Stimulated activated CD4-positive, alpha-beta T cell treated with anti-CD3 and anti-CD28 coated beads, Interleukin-4, amount 100 ng/mL, for 1 hour (primary cell): ENCODE data around the gene GDPD2.

Source experiments
- DNase-seq: peaks from one replicate; pipeline ENCODE4 v3.0.0-alpha.2; 2020

The GDPD2 gene

GRCh38 chrX:70476934-70477733 lies 54.0 kb downstream of the GDPD2 start:
- no peak for DNase-seq

GRCh38 chrX:70477734-70478075 lies 54.6 kb downstream of the GDPD2 start:
- DNase-seq = no peak

- DNase-seq = no peak
These were observed 55.6 kb downstream of the GDPD2 start for GRCh38 chrX:70478526-70479245.

DNA sequence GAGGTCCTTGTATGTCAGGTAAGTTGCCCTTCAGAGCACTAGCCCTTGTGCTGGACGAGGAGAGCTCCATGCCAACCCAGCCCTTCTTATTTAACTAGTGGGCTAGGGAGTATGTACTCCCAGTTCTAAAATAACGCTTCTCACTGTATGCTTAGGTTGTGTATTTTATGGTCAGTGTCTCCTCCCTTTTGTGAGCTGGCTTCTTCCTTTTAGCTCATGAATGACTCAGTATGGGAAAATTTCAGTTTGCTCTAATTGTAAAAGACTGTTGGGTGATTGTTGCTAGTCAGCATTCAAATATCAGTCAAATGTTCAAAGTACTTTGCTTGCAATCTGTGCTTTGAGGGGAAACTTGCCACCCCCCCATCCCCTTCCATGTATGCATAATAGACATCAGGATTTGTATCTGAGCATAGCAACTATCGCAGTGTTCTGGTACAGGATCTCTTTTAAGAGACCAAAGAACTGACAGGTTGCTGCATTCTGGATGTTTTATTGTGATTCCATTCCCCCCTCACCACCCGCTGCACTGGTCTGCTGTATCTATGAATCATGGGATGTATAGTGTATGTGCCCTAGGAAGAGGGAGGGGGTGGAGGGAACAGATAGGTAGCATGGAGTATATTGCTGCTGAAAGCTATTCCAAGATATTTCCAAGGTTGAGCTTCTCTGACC lies 56.3 kb downstream of the GDPD2 start:
- DNase-seq = no peak

DNA sequence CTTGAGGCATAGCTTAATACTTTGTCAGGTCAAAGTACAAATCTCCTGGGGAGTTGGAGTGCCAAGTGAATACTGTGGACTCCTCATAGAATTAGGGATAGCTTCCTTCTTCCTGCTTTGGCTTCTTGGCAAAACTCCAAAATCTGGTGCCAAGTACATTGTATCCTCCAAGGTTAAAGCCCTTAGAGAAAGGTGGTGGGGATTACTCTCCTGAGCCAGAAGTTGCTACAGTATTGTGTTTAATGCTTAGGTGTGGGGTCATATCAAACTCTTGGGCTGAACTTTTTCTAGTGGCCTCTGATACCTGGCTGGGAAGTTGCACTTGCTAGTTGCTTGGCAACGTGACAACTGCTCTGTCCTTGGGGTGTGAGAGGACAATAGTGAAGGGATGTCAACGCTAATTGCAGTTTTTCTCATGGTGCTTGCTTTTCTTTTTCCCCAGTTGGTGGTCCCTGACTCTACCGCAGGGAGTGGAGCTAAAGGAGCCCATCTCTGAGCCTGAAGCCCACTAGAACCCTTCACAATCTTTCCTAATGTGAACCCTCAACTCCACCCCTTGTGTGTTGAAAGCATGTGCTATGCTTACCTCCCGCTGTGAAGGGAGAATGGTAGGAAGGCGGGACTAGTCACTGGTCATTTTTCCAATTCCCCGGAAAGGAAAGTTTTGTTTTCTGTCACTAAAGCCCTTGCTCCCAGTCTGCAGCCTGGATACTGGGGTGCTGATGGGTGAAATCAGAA lies 57.0 kb downstream of the GDPD2 start:
- DNase-seq = no peak

DNA sequence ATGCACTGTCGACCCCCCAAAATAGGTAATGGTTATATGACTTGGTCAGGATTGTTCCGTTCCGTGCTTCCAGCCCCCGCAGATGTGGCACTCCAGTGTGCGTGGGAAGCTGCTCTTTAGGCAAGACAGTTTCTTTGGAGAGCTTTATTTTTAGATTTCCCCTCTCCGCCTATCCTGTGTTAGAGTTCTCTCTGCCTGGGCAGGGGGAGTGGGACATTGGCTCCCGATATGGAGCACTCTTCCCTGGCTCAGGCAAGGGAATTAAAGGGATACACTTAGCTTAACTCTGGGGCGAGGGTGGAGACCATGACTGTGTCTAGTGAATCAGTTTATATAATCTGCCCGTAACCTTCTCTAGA lies 57.5 kb downstream of the GDPD2 start:
- no peak for DNase-seq

- DNase-seq = no peak
These were observed 58.6 kb downstream of the GDPD2 start for GRCh38 chrX:70481471-70482270.

DNA sequence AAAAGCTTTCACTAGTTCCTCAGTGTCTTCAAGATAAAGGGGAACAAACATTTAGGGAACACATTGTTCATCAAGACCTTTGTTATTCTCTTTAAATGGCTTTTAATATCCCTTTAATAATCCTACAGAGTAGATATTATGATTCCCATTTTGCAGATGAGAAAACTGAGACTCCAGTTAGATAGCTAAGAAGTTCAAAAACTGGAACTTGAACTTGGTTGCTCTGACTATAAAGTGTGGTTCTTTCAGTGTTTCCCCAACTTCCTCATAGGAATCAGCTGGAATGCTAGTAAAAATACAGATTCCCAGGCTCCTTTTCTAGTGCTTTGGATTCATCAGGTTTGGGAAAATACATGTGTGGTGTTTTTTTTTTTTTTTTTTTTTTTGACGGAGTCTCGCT lies 59.2 kb downstream of the GDPD2 start:
- no peak for DNase-seq
